ENCODE results near the gene TSHZ2.

DNA sequence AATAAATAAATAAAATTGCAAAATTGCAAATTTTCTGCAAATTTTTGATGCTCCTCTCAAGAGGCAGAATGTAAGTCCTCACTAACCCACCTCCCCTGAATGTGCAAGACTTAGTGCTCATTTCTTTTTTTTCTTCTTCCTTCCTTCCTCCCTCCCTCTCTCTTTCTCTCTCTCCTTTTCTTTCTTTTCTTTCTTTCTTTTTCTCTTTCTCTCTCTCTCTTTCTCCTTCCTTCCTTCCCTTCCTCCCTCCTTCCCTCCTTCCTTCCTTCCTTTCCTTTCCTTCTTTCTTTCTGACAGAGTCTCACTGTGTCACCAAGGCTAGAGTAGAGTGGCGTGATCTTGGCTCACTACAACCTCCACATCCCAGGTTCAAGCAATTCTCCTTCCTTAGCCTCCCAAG is 561.3 kb downstream of the TSHZ2 start:
- TF ChIP-seq, protein P1, sequence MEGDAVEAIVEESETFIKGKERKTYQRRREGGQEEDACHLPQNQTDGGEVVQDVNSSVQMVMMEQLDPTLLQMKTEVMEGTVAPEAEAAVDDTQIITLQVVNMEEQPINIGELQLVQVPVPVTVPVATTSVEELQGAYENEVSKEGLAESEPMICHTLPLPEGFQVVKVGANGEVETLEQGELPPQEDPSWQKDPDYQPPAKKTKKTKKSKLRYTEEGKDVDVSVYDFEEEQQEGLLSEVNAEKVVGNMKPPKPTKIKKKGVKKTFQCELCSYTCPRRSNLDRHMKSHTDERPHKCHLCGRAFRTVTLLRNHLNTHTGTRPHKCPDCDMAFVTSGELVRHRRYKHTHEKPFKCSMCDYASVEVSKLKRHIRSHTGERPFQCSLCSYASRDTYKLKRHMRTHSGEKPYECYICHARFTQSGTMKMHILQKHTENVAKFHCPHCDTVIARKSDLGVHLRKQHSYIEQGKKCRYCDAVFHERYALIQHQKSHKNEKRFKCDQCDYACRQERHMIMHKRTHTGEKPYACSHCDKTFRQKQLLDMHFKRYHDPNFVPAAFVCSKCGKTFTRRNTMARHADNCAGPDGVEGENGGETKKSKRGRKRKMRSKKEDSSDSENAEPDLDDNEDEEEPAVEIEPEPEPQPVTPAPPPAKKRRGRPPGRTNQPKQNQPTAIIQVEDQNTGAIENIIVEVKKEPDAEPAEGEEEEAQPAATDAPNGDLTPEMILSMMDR (IDR thresholded peaks at IDR 0.05), result no peak
- no peak for TF ChIP-seq ZFX (IDR thresholded peaks at IDR 0.05; ENCODE audit: borderline replicate concordance)
